Umbilical cord (tissue), 2 donors: ENCODE data around the gene CLEC4G. TPM values are rescaled to one million over a fixed set of nuclear protein-coding genes. Genes with fewer than 3 reads are reported as not detected.
"Not testable (repeated sequence)": the region's sequence is repeated elsewhere in the genome, so short reads cannot be mapped to it uniquely, and the experiment has no call there.

Experiments used
- DNase-seq: peaks from one replicate; pipeline ENCODE4 v3.0.0-alpha.2; 2015; ENCODE audit warnings: low spot score
- total RNA-seq: library from RNA; depleted of rRNA; stranded (reverse); fragments of >200 nt; gene quantifications from one replicate; pipeline ENCODE4 v1.2.3, GENCODE V29; 2014; ENCODE audit warnings: low replicate concordance; ENCODE audit not compliant: insufficient read depth

The CLEC4G gene
- total RNA-seq, 1 donor from 2014 or later: 1.2 TPM

GRCh38 chr19:7746903-7747884 is 15.3 kb upstream of the CLEC4G start, which contains the start of gene CD209:
Gene CD209 (minus strand): TSS chr19:7747534. CDS start chr19:7747511, 23 bp downstream.
- DNase-seq: no peak

- DNase-seq: not testable (repeated sequence)
Measured at GRCh38 chr19:7746306-7746705, 14.4 kb upstream of the CLEC4G start.

GRCh38 chr19:7744871-7745650 is 13.2 kb upstream of the CLEC4G start:
- no peak for DNase-seq

GRCh38 chr19:7744199-7744786 is 12.4 kb upstream of the CLEC4G start:
- DNase-seq: no peak

- no peak for DNase-seq
Measured at GRCh38 chr19:7743425-7743841, 11.5 kb upstream of the CLEC4G start.

GRCh38 chr19:7742991-7743390 is 11.1 kb upstream of the CLEC4G start:
- no peak for DNase-seq

GRCh38 chr19:7742575-7742974 is 10.7 kb upstream of the CLEC4G start:
- no peak for DNase-seq

GRCh38 chr19:7740682-7741054 is 8.8 kb upstream of the CLEC4G start:
- DNase-seq: no peak

- DNase-seq: no peak
Measured at GRCh38 chr19:7739801-7740681, 8.1 kb upstream of the CLEC4G start.

GRCh38 chr19:7739211-7739755 is 7.4 kb upstream of the CLEC4G start:
- DNase-seq: no peak

- no peak for DNase-seq
Measured at GRCh38 chr19:7738023-7738422, 6.1 kb upstream of the CLEC4G start.

GRCh38 chr19:7737215-7737614 is 5.3 kb upstream of the CLEC4G start:
- DNase-seq: no peak

- DNase-seq: no peak
Measured at GRCh38 chr19:7736148-7736547, 4.2 kb upstream of the CLEC4G start.

GRCh38 chr19:7734220-7735203 is 2.6 kb upstream of the CLEC4G start:
- peak; percentile 42 for DNase-seq

GRCh38 chr19:7733376-7733775 is 1.5 kb upstream of the CLEC4G start:
- DNase-seq: no peak

- DNase-seq: no peak
Measured at GRCh38 chr19:7731615-7732014, 295 bp downstream of the CLEC4G start.

GRCh38 chr19:7731218-7731595 is 703 bp downstream of the CLEC4G start:
- DNase-seq: no peak

- DNase-seq: no peak
Measured at GRCh38 chr19:7730286-7731217, 1.4 kb downstream of the CLEC4G start.
